Parathyroid adenoma (tissue), 2 donors: ENCODE measurements around the gene SPRYD3.
A peak's percentile ranks its signal among the peaks of the same experiment; 100 is the strongest.

Experiments used
- H2AFZ ChIP-seq: fragments of 300-600 bp; sonication (generic); one replicate; pipeline ENCODE4 v1.7.0; 2017; ENCODE audit warnings: antibody characterized with exemption, mild to moderate bottlenecking
- H3K27ac ChIP-seq: fragments of 300-600 bp; sonication (generic); one replicate; pipeline ENCODE4 v1.7.0; 2017
- H3K27me3 ChIP-seq: fragments of 300-600 bp; sonication (generic); one replicate; pipeline ENCODE4 v1.7.0; 2017; ENCODE audit warnings: low read length; ENCODE audit not compliant: control insufficient read depth, insufficient read depth
- H3K36me3 ChIP-seq: fragments of 300-600 bp; sonication (generic); one replicate; pipeline ENCODE4 v1.7.0; 2017; ENCODE audit warnings: low read length; ENCODE audit not compliant: control insufficient read depth, insufficient read depth
- H3K4me1 ChIP-seq: fragments of 300-600 bp; sonication (generic); one replicate; pipeline ENCODE4 v1.7.0; 2017; ENCODE audit warnings: control low read depth
- H3K4me2 ChIP-seq: fragments of 300-600 bp; sonication (generic); one replicate; pipeline ENCODE4 v1.7.0; 2017; ENCODE audit warnings: low read length
- H3K4me3 ChIP-seq: fragments of 300-600 bp; sonication (generic); one replicate; pipeline ENCODE4 v1.7.0; 2017; ENCODE audit warnings: low read depth, low read length
- H3K79me2 ChIP-seq: fragments of 300-600 bp; sonication (generic); one replicate; pipeline ENCODE4 v1.7.0; 2017; ENCODE audit warnings: control low read depth
- H3K9ac ChIP-seq: fragments of 300-600 bp; sonication (generic); one replicate; pipeline ENCODE4 v1.7.0; 2017; ENCODE audit warnings: mild to moderate bottlenecking
- H3K9me3 ChIP-seq: fragments of 300-600 bp; sonication (generic); one replicate; pipeline ENCODE4 v1.7.0; 2017; ENCODE audit warnings: low read length; ENCODE audit not compliant: control insufficient read depth
- CTCF ChIP-seq: fragments of 300-600 bp; sonication (generic); IDR thresholded peaks from one replicate; pipeline ENCODE4 v1.7.0; 2017; ENCODE audit warnings: antibody characterized with exemption, mild to moderate bottlenecking
- donor health status: primary hyperparathyroidism.

The SPRYD3 gene, protein sequence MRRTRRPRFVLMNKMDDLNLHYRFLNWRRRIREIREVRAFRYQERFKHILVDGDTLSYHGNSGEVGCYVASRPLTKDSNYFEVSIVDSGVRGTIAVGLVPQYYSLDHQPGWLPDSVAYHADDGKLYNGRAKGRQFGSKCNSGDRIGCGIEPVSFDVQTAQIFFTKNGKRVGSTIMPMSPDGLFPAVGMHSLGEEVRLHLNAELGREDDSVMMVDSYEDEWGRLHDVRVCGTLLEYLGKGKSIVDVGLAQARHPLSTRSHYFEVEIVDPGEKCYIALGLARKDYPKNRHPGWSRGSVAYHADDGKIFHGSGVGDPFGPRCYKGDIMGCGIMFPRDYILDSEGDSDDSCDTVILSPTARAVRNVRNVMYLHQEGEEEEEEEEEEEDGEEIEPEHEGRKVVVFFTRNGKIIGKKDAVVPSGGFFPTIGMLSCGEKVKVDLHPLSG

GRCh38 chr12:53079226-53080117 lies at the start of gene SPRYD3:
TSS of gene SPRYD3 (minus strand) at chr12:53079390. CDS start at chr12:53079333, 57 bp downstream.
- peak within 1 kb of the TSS; percentile 80 for H3K4me2 ChIP-seq
- H3K27ac ChIP-seq, result peak within 1 kb of the TSS; percentile 80
- no peaks in the 10 kb centered on the region for H3K27me3 ChIP-seq
- H3K9ac ChIP-seq, result peak within 1 kb of the TSS; percentile 55
- no peaks in the 10 kb centered on the region for H3K9me3 ChIP-seq
- no peaks in the 10 kb centered on the region for H3K36me3 ChIP-seq
- TF ChIP-seq CTCF, result no peak
- peak within 1 kb of the TSS; percentile 62 for H3K4me3 ChIP-seq
- peaks cover 7% of the 10 kb centered on the region for H3K4me1 ChIP-seq
- peak within 1 kb of the TSS; percentile 87 for H2AFZ ChIP-seq
- H3K79me2 ChIP-seq, result no peaks in the 10 kb centered on the region

GRCh38 chr12:53127169-53127568 lies 48.0 kb upstream of the SPRYD3 start:
- H3K27ac ChIP-seq, result no peak overlapping the region
- no peaks in the 10 kb centered on the region for H3K4me1 ChIP-seq
- no peak overlapping the region for H2AFZ ChIP-seq
- H3K27me3 ChIP-seq, result no peaks in the 10 kb centered on the region
- no peaks in the 10 kb centered on the region for H3K9me3 ChIP-seq
- H3K79me2 ChIP-seq, result no peaks in the 10 kb centered on the region
- no peak overlapping the region for H3K4me3 ChIP-seq
- TF ChIP-seq CTCF, result no peak
- no peak overlapping the region for H3K4me2 ChIP-seq
- H3K36me3 ChIP-seq, result no peaks in the 10 kb centered on the region
- H3K9ac ChIP-seq, result no peak overlapping the region

GRCh38 chr12:53124352-53124723 lies 45.1 kb upstream of the SPRYD3 start:
- no peak for TF ChIP-seq CTCF
- Histone ChIP-seq H3K79me2 (no peaks in the 10 kb centered on the region), H3K27me3 (no peaks in the 10 kb centered on the region), H3K27ac (no peak overlapping the region), H3K9ac (no peak overlapping the region), H3K9me3 (no peaks in the 10 kb centered on the region), H2AFZ (no peak overlapping the region), H3K4me2 (no peak overlapping the region), H3K36me3 (no peaks in the 10 kb centered on the region), H3K4me3 (no peak overlapping the region), H3K4me1 (no peaks in the 10 kb centered on the region)

DNA sequence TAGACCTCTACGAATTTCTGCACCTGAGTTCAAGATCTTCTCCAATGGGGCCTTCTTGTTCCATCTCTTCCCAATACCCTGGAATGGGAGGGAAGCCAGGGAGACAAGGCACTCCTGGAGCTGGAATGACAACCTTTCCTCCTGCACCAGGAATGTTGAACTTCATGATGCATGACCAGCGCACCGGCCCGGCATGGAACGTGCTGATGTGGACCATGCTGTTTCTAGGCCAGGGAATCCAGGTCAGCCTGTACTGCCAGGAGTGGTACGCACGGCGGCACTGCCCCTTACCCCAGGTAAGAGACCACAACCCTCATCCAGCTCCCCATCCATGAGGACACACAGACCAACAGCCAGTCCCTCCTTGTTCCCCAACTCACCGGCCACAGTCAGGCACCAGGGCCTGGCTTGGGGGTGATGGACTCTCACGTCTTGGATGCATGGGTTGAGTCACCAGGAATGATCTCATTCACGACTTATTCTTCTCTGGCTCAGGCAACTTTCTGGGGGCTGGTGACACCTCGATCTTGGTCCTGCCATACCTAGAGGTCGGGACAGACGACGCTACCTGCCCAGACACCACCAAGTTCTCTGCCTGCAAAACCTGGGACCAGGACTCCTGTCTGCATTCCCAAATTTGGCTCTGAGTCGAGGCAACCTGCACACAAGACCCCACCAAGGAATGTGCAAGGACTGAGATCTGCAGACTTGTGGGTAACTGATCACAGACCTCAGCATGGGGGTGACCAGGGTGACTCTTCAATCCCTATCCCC lies 44.6 kb upstream of the SPRYD3 start:
- no peaks in the 10 kb centered on the region for H3K4me1 ChIP-seq
- H3K4me3 ChIP-seq, result no peak overlapping the region
- H3K36me3 ChIP-seq, result no peaks in the 10 kb centered on the region
- H2AFZ ChIP-seq, result no peak overlapping the region
- TF ChIP-seq CTCF, result no peak
- H3K27ac ChIP-seq, result no peak overlapping the region
- no peaks in the 10 kb centered on the region for H3K9me3 ChIP-seq
- H3K79me2 ChIP-seq, result no peaks in the 10 kb centered on the region
- no peak overlapping the region for H3K9ac ChIP-seq
- H3K4me2 ChIP-seq, result no peak overlapping the region
- H3K27me3 ChIP-seq, result no peaks in the 10 kb centered on the region
